VCaP (cell line): Measurements from ENCODE around the gene REEP2.

ENCODE experiments used
- H3K27ac ChIP-seq: fragments of 450-650 bp; 2 replicates; pipeline ENCODE4 v1.5.1; 2017
- TF ChIP-seq, protein P1 (sequence below): fragments of 450-650 bp; conservative IDR thresholded peaks from 2 replicates; pipeline ENCODE4 v1.5.1; 2017; ENCODE audit warnings: mild to moderate bottlenecking, moderate library complexity

Gene REEP2

DNA sequence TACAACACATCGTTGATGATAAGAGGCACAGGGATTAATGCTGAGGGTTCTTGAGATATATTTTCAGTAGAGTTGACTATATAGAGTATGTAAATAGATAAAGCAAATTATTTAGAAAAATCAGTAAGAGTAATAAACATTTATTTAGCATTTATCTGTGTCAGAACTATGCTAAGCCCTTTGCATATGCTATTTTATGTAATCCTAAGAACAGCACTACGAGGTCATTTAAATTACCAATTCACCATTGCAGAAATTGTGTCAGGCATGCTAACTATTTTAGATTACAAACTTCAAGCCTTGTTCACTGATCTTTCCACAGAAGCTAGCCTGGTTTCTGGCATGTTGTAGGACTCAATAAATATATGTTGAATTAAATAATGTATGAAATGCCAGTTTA, 20.4 kb upstream of the REEP2 start:
- H3K27ac ChIP-seq, result no peak overlapping the region
- TF ChIP-seq, protein P1, sequence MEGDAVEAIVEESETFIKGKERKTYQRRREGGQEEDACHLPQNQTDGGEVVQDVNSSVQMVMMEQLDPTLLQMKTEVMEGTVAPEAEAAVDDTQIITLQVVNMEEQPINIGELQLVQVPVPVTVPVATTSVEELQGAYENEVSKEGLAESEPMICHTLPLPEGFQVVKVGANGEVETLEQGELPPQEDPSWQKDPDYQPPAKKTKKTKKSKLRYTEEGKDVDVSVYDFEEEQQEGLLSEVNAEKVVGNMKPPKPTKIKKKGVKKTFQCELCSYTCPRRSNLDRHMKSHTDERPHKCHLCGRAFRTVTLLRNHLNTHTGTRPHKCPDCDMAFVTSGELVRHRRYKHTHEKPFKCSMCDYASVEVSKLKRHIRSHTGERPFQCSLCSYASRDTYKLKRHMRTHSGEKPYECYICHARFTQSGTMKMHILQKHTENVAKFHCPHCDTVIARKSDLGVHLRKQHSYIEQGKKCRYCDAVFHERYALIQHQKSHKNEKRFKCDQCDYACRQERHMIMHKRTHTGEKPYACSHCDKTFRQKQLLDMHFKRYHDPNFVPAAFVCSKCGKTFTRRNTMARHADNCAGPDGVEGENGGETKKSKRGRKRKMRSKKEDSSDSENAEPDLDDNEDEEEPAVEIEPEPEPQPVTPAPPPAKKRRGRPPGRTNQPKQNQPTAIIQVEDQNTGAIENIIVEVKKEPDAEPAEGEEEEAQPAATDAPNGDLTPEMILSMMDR, result no peak

DNA sequence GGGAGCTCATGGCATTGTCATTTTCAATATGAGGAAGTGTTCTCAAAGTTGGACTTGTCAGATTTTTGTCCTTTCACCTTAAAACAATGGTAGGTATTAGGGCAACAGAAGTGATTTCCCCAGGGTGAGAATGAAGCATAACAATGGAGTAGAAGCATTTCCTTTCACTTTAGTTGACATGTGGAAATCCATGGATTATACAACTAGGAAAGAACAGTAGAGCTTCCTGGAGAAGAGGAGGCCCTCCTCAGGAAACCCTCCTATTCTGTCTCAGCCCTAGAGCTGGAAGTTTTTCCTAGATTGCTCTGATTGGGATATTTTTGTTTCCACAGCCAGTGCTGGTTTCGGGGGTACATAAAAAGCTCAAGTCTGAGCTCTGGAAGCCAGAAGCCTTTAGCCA, 13.8 kb upstream of the REEP2 start:
- H3K27ac ChIP-seq, result no peak overlapping the region
- TF ChIP-seq, protein P1, result no peak

DNA sequence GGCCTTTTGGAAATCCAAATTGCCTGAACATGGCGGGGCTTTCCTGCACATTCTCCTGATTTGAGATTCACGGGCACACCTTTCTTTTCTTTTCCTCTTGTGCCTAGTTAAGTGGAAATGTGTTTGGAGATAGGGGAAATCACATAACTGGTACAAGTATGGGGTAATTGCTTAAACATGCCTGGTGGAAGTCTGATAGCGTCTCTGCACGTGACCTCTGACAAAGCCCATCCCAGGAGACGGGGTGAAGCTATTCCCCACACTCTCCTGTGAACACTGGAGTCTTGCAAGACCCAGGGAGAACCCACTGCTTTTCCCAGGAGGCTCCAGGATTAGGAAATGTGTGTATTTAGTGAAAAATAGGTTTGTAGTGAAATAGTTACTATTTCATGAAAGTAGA, 2.9 kb upstream of the REEP2 start:
- TF ChIP-seq, protein P1, result no peak
- H3K27ac ChIP-seq, result no peak overlapping the region

DNA sequence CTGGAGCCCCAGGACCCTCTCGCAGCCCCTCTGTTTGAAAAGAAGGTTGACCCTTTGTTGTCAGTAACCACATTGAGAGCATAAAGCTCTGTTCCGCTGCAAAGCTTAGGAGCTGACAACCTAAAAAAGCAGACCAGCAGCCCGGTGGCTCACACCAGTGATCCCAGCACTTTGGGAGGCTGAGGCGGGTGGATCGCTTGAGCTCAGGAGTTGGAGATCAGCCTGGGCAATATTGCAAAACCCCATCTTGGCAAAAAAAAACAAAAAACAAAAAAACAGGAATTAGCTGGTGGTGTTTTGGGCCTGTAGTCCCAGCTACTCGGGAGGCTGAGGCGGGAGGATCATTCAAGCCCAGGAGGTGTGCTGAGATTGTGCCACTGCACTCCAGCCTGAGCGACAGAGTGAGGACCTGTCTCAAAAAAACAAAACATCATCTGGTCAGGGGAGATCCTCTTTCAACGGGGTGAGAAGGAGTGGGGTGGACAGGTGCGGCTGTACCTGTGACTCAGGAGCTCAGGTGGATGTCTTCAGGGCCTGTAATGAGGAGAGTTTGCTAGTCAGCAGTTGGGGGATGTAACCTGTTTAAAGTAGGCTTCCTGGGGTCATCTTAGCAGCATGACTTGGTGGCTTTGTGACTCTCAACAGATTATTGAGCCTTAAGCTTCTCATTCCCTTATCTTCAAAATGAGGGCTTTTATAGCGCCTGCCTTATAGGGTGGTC, 694 bp upstream of the REEP2 start:
- H3K27ac ChIP-seq, result peak overlapping the region; percentile 60
- TF ChIP-seq, protein P1, result no peak

DNA sequence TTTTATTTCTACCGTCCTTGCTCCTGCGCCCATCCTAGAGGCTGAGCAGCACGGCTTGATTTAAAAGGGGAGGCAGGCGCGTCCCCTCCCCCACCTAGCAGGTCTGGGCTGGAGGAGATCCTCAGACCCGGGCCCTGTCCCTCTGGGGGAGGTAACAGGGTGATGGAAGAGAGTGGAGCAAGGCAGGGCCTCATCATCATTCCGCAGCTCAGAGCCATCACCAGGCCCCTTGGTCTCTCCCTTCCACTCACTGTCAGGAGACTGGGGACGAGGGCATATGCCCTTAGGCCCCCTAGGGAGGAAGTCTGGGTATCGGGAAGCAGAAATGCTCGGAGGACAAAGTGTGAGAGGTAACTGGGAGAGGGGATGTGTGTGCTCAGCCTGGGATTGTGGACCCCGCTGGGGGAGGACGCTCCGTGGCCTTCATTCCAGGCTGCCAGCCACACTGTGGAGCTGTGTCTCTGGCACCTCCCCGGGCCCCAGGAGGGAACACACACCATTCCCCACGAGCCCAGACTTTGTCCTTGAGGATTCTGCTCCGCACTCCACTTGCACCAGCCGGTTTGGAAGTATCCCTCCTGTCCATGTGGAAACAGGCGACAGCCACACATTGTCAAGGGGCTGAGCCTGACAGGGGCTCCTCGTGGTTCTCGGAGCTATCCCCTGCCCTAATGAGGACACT, 761 bp downstream of the REEP2 start:
- H3K27ac ChIP-seq, result peak overlapping the region; percentile 60
- TF ChIP-seq, protein P1, result no peak

DNA sequence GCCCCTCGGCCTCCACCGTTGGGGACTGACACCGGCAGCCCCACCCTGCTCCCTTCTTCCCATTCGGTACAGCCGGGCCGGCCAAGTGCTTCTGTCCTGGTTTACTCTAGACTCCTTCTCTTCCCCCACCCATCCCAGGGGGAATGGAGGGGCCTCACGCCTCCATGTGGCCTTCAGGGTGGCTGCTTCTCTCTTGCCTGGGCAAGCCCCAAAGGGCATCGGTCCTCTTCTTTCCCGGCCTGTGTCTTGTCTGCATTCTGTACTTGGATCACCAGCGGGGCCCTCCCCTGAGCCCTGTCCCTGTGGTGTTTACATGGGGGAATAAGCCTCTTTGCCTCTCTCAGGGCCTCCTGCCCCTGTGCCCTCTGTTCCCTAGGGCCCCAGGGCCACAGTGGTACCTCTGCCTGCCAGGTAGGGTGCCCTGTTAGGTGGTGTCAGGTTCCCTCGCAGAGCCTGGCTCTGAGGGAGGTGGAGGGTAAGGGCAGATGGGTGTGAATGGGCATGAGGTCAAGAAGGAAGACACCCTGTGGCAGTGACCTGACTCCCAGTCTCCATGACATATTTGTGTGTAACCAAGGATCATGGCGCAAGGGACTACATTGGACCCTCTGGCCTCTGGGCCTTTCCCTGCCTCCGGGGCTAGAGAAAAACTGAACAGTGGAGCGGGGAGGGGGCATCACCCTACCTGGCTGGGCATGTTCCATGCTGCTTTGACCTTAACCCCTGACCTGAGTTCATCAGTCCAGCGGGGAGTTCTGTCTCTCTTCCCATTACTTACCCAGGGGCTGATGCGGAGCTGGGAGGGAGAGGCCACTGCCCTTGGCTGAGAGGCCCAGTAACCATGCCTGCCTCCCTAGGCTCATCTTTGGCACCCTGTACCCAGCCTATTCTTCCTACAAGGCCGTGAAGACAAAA, 1.6 kb downstream of the REEP2 start:
- TF ChIP-seq, protein P1, result no peak
- no peak overlapping the region; the same call in 1 of the 2 replicates for H3K27ac ChIP-seq

DNA sequence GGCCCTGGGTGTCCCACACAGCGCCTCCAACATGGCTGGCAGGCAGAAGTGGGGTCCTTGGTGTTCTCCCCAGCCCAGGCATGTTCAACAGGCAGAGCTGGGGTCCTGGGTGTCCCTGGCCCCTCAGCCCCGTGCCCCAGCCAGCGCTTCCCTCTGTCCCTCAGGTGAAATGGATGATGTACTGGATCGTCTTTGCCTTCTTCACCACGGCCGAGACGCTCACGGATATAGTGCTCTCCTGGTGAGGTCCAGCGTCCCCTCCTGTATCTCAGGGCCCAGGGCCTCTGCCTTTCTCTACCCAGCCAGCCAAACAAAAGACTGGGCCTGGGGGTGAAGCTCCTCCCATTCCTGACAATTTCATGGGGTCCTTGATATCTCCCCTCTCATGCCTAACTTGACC, 2.4 kb downstream of the REEP2 start:
- no peak overlapping the region for H3K27ac ChIP-seq
- TF ChIP-seq, protein P1, result no peak
